HTERT RPE-1 (cell line): ENCODE data around the gene GRK2.

ENCODE experiments used
- in situ Hi-C: fragments of 300-500 bp; cut with MboI; formaldehyde crosslinking; loops from 4 replicates; pipeline ENCODE4 v1.14.3; 2020; ENCODE audit warnings: low sequenced_read_pairs

Gene GRK2

DNA sequence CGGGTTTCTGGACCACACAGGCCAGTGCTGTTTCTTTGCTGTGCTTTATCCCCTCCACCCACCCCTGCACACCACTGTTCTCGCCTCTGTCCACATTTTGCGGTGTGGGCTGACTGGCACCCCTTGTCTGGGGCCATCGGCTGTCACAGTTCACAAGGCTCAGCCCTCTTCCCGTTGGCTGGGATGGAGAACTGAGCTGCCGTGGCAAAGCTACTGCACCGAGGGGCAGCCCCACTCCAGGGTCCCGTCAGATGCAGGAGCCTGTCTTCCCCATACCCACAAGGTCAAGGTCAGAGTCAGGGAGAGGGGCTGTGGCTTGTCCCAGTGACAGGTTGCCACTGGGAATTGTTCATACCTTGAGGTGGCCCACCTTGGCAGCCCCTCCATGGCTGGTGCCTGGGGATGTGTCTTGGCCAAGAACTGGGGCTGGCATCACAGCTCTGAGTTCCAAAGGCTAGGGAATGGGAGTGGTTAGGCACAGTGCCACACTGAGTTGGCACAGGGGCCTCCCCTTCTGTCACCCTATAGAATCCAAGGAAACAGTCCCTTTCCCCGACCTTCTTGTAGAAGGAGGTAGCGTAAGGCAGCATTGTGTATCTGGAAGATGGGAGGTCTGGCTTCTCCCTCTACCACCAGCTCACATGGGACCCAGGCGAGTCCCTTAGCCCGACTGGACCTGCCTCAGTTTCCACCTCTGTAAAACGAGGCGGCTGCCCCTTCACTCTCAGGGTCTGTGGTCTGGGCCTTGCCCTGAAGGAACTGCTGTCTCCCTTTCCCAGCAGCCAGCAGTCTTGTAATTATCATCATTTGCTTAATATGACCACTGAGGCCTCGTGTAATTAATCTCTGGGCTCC is 3.4 kb downstream of the GRK2 start:
- in situ Hi-C loops, result no loop called here

DNA sequence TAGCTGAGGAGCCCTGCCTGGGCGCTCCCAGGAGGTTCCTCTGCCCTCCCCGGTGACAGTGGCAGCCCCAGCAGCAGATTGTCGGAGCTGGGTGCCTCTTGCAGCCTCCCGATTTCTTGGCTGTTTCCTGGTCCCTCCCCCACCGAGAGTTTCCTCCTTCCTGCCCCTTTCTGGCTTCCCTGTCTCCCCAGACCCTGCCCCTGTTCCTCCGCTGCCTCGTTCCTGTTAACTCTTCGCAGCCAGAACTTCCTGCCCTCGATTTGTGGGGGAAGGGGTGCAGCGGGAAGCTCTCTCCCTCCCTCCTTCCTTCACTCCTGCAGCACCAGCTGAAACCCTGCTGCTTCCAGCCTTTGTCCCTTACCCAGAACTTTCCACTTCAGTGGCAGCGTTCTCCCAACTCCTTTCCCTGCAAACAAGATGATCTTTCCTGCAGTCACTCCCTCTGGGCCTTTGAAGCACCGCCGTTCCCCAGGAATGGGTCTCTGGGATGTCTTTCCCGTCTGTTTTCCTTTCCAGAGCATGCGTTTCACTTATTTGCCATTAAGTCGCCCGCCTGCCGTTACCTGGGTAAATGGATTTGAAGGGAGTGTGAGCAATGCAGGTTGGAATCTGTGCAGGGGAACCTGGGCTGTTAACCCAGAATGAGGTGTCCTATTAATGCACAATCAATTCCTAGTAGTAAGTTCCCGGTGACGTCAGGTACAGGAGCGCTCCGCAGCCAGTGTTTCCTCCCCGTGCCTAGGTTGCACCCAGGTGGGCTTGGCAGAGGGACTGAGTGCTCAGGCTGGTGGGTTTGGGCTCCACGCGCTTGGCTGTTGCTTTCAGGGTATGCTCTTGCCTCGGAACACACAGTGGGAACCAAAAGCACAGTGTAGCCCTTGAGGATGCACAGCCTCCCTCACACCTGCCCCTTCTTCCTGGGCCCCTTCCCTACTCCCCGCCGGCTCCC is 4.3 kb downstream of the GRK2 start:
- in situ Hi-C loops, result no loop called here

DNA sequence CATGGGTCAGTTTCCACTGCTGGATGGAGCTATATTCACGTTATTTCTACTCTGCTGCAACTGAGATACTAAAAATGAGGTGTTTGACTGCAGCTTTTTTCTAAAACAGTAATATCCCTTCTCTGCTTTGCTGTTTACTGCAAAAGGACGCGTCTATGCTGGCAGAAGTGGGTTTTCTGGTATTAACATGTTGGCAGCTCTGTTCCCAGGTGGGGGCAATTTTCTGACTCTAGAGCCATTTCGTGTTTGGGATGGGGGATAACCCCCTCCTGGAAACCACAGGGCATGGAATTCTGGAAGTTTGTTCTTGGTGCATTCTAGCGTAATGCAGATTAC is 4.9 kb downstream of the GRK2 start:
- in situ Hi-C loops, result no loop called here

GRCh38 chr11:67271541-67272284 is 5.4 kb downstream of the GRK2 start:
- in situ Hi-C loops, result no loop called here

GRCh38 chr11:67272327-67273259 is 6.3 kb downstream of the GRK2 start:
- in situ Hi-C loops, result no loop called here

GRCh38 chr11:67273260-67273990 is 7.2 kb downstream of the GRK2 start:
- in situ Hi-C loops, result no loop called here

- in situ Hi-C loops, result no loop called here
These were observed 8.7 kb downstream of the GRK2 start for GRCh38 chr11:67274768-67275605.

DNA sequence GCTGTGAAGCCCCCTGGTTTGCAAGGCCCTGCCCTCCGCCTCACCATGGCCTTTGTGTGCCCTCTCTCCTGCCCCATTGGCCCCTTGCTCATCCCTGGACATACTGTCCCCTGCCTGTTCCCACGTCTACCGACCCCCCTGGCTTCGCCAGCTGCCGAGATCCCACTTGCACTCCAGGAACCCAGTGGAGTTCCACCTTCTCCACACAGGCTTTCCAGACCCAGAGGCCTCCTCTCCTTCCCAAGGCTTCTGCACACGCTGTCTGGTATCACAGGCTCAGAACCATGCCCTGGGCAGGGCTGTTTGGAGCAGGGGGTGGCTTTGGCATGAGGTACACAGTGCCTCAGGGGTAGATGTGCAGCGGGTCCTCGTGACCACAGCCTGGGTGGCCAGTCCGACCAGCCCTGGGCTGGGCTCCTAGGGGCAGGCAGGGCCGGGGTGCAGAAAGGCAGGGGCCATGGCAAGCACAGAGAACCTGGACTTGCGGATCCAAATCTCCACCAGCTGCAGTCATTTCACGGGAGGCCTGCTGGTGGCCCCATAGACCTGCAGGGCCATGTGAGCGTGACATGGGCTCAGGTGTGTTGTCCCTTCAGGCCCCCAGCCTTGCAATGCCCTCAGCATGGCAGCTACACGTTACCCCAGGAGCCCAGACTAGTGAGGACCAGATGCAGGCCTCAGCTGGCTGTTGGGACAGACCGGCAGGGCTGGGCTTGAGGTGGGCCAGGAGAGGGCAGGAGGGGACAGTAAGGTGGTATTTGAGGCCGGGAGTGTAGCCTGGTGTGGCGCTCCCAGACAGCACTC is 9.5 kb downstream of the GRK2 start:
- in situ Hi-C loops, result no loop called here

GRCh38 chr11:67276781-67277230 is 10.5 kb downstream of the GRK2 start:
- in situ Hi-C loops, result no loop called here

DNA sequence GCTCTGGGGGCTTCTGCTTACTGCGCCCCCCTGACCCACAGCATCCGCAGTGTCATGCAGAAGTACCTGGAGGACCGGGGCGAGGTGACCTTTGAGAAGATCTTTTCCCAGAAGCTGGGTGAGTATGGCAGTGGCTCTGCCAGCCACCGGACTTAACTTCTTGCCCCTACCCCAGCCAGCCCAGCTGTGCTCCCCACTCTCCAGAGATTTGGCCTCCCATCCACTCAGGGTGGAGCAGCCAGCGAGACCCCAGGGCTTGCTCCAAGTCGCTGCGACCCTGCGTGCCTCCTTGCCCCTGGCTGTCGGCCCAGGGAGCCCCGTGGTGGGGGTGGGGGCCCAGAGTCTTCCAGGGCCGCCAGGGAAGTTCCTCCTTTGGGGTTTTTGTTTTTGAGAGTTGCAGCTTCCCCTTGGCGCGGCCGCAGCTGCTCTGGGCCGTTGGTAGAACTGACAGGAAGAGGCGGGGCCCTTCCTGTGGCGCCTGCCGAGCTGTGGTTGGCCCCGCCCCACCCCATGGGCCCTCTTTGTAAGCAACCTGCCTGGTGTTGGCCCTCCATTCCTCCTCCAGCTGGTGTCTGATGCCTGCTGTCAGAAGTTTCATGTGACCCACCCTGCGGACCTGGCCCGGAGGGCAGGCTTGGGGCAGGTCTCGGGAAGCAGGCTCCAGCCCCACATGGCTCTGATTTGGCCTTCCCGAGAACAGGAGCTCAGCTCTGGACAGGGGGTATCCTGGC is 11.1 kb downstream of the GRK2 start:
- in situ Hi-C loops, result no loop called here

DNA sequence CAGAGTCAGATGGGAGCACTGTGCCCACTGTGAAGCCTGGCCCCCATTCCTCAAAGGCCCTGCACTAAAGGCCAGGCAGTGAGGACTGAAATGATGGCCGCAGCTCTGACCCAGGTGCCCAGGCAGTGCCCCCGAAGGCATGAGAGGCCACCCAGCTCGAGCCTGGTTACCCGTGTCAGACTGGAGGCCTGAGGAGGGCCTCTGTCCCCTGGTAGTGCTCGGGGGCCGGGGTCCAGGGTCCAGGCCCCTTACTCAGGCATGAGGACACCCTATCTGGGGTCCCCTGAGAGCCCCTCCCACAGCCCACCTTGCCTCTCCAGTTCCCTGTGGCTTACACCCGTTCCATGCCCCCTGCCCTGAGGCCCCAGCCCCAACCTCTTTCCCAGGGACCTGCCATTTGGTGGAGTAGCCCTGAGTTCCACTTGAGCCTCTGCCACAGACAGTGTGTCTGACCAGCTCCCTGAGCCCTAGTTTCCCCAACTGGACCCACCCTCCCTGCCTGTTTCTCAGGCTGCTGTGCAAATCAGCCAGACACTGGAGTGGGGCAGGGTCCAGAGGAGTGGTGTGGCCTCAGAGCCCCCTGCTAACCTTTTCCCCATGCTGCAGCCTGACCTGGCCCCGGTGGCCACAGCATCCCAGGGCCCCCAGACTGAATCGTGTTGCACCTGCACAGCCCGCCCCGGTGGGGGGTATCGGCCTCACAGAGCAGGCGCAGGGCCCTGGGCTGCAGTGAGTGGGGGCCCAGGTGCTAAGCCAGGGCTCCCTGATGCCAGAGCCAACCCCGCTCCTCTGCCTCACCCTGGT is 12.1 kb downstream of the GRK2 start:
- in situ Hi-C loops, result no loop called here

DNA sequence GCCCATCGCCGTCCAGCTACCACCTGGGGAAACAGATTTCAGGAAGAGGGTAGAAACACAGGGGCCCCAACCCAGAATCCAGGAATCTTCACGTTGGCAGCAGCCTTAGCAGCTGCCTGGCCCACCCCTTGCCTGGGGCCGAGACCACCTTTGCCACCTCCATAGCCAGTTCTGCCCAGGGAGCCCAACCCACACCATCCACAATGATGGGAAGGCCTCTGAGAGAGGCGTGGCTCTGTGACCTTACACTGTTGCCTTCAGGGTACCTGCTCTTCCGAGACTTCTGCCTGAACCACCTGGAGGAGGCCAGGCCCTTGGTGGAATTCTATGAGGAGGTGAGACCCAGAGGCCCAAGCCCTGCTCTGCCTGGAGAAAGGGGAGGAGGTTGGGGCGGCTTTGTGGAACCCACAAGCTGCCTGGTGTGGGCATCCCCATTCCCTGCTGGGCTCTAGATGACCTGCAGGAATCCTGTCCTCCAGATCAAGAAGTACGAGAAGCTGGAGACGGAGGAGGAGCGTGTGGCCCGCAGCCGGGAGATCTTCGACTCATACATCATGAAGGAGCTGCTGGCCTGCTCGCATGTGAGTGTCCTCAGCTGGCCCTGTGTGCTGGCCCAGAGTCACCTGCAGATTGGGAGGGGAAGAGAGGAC is 12.8 kb downstream of the GRK2 start:
- in situ Hi-C loops, result no loop called here

DNA sequence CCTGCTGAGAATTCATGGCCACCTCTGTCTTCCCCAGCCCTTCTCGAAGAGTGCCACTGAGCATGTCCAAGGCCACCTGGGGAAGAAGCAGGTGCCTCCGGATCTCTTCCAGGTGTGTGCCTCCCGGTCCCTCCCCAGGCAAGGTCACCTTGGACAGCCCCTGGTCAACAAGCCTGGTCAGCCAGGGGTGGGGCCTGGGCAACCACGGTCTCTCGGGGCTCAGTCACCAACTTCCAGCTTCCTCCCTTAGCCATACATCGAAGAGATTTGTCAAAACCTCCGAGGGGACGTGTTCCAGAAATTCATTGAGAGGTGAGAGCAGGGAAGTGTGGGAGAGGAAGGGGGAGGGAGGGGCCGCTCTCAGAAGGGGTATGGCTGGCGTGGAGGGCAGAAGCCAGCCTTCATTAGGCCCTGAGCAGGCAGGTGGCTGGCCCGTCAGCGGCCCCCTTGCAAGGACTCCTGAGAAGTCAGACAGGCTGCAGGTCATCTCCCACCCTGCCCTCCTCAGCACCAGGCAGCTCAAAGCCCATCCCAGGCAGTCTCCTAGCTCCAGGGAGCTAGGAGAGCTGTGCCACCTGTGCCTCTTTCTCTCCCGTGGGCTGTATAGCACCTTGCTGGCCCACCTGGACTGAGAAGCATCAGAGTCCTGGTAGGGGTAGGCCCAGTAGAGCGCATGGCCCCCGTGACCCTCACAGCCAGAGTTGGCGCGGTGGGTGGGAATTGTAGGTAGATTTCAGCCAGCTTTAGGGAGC is 13.5 kb downstream of the GRK2 start:
- in situ Hi-C loops, result no loop called here

DNA sequence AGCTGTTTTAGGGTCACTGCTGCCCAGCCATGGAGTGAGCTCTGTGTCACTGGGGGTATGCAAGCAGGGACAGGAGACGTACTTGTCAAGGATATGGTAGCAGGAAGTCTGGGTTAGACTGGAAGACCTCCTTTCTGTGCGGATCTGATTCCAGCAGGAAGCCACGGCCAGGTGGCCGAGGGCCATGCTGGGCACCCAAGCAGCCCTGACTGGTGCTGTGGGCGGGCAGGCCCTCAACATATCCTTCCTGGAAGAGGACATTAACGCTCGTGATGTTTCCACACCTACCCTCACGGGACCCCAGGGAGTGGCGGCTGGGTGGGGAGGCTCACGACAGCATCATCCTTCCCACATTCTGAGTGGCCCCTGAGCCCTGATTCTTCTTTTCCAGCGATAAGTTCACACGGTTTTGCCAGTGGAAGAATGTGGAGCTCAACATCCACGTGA is 14.1 kb downstream of the GRK2 start:
- in situ Hi-C loops, result no loop called here
